WERI-Rb-1 (cell line): ENCODE data around the gene BTF3.
"Not testable (repeated sequence)": the region's sequence is repeated elsewhere in the genome, so short reads cannot be mapped to it uniquely, and the experiment has no call there.

Experiments
- DNase-seq: peaks from one replicate; pipeline ENCODE4 v3.0.0-alpha.2; 2020
- H3K27ac ChIP-seq: fragments of 250-450 bp; sonication (Bioruptor Pico); 2 replicates; pipeline ENCODE4 v1.5.1; 2020; ENCODE audit warnings: mild to moderate bottlenecking, moderate library complexity
- H3K27me3 ChIP-seq: fragments of 250-450 bp; sonication (Bioruptor Pico); 2 replicates; pipeline ENCODE4 v1.5.1; 2021; ENCODE audit warnings: mild to moderate bottlenecking, low read depth, moderate library complexity; ENCODE audit not compliant: insufficient read depth, severe bottlenecking
- H3K36me3 ChIP-seq: fragments of 250-450 bp; sonication (Bioruptor Pico); 2 replicates; pipeline ENCODE4 v1.5.1; 2020; ENCODE audit warnings: mild to moderate bottlenecking, moderate library complexity
- H3K4me3 ChIP-seq: 2 replicates; pipeline ENCODE4 v1.5.1; 2011; ENCODE audit warnings: low read depth, mild to moderate bottlenecking, control low read depth, low read length
- H3K9me3 ChIP-seq: fragments of 250-450 bp; sonication (Bioruptor Pico); 2 replicates; pipeline ENCODE4 v1.5.1; 2021; ENCODE audit warnings: mild to moderate bottlenecking, moderate library complexity; ENCODE audit not compliant: severe bottlenecking
- TF ChIP-seq, protein P1 (sequence below): IDR thresholded peaks from 2 replicates; pipeline ENCODE4 v1.5.1; 2011; ENCODE audit warnings: low read depth, mild to moderate bottlenecking, control low read depth, inconsistent platforms, low read length

BTF3 gene

DNA sequence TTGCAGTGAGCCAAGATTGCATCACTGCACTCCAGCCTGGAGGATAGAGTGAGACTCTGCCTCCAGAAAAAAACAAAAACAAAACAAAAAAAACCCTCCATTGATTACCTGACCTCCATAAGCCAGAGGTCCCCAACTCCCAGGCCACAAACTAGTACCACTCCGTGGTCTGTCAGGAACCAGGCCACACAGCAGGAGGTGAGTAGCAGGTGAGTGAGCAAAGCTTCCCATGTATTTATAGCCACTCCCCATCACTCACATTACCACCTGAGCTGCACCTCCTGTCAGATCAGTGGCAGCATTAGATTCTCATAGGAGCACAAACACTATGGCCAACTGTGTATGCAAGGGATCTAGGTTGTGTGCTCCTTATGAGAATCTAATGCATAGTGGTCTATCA is 13.7 kb upstream of the BTF3 start:
- DNase-seq, result no peak
- H3K27me3 ChIP-seq, result no peaks in the 10 kb centered on the region
- TF ChIP-seq, protein P1, sequence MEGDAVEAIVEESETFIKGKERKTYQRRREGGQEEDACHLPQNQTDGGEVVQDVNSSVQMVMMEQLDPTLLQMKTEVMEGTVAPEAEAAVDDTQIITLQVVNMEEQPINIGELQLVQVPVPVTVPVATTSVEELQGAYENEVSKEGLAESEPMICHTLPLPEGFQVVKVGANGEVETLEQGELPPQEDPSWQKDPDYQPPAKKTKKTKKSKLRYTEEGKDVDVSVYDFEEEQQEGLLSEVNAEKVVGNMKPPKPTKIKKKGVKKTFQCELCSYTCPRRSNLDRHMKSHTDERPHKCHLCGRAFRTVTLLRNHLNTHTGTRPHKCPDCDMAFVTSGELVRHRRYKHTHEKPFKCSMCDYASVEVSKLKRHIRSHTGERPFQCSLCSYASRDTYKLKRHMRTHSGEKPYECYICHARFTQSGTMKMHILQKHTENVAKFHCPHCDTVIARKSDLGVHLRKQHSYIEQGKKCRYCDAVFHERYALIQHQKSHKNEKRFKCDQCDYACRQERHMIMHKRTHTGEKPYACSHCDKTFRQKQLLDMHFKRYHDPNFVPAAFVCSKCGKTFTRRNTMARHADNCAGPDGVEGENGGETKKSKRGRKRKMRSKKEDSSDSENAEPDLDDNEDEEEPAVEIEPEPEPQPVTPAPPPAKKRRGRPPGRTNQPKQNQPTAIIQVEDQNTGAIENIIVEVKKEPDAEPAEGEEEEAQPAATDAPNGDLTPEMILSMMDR, result no peak
- no peaks in the 10 kb centered on the region for H3K36me3 ChIP-seq
- no peaks in the 10 kb centered on the region for H3K9me3 ChIP-seq
- H3K4me3 ChIP-seq, result no peak overlapping the region
- no peak overlapping the region for H3K27ac ChIP-seq

DNA sequence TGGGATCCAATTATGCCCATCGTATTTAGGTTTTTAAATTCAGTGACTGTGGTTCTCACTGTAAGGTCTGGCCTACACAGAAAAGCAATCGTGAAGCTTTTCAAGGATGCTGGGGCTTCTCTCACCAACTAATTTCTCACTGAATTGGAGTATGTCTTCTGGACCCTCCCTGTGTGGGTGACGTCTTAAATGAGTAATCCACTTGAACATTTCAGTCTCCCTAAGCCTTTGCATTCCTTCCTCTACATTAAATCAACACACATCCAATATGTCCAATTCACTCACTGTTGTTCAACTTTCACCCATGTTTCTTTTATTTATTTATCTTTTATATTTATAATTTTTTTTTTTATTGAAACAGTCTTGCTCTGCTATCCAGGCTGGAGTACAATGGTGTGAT is 12.5 kb upstream of the BTF3 start:
- Histone ChIP-seq H3K27me3 (no peaks in the 10 kb centered on the region), H3K36me3 (no peaks in the 10 kb centered on the region), H3K4me3 (no peak overlapping the region), H3K27ac (no peak overlapping the region), H3K9me3 (no peaks in the 10 kb centered on the region)
- TF ChIP-seq, protein P1, result no peak
- no peak for DNase-seq

DNA sequence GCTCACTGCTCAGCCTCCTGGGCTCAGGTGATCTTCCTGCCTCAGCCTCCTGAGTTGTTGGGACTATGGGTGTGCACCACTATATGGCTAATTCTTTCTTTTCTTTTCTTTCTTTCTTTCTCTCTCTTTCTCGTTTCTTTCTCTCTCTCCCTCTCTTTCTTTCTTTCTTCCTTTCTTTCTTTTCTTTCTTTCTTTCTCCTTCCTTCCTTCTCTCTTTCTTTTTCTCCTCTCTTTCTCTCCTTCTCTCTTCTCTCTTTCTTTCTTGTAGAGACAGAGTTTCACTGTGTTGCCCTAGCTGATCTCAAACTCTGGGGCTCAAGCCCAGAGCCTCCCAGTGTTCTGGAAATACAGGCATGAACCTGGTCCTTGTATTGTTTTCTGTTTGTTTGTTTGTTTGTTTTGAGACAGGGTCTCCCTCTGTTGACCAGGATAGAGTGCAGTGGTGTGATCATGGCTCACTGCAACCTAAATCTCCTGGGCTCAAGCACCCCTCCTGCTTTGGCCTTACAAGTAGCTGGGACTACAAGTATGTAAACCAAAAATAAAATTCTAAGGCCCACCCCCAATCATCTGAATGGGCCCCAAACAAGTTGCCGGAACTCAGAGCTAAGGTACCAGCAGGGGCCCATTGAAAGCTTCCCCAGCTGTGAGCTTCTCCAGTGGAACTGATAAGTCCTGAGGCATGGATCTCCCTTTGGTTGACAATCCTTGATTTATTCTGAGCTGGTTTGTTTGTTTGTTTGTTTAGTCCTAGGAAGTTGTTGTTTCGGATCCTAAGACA is 11.9 kb upstream of the BTF3 start:
- no peaks in the 10 kb centered on the region for H3K27me3 ChIP-seq
- H3K27ac ChIP-seq, result no peak overlapping the region
- TF ChIP-seq, protein P1, result no peak
- H3K4me3 ChIP-seq, result no peak overlapping the region
- no peaks in the 10 kb centered on the region for H3K9me3 ChIP-seq
- H3K36me3 ChIP-seq, result no peaks in the 10 kb centered on the region
- no peak for DNase-seq

DNA sequence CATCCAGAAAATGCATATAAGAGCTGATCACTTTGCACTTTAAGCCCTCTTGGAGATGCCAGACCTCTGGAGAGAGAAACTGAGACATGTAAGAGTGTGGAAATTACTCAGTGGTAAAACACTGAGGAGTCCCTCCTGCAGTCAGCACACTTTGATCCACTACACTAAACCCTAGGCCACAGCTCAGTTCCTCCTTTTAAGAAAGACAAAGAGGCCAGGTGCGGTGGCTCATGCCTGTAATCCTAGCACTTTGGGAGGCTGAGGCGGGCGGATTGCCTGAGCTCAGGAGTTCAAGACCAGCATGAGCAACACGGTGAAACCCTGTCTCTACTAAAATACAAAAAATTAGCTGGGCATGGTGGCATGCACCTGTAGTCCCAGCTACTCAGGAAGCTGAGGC is 11.0 kb upstream of the BTF3 start:
- not testable (repeated sequence) for H3K4me3 ChIP-seq, H3K27me3 ChIP-seq, H3K9me3 ChIP-seq, H3K36me3 ChIP-seq, H3K27ac ChIP-seq, DNase-seq

DNA sequence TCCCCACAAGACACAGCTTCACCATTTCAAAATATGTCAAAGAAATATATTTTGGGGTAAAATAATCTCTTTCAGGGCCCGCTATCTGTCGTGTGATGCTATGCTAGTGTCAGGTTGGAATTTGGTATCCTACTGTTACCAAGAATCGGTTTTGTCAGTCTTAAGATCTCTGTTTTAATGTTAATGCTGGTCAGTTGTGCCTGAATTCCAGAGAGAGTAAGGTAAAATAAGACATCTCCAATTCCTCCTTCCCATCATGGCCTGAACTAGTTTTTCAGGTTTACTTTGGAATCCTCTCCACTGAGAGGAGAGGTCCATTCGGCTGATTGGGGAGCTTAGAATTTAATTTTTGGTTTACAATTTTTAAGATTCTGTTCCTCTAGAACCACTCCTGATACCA is 10.4 kb upstream of the BTF3 start:
- TF ChIP-seq, protein P1, result no peak
- H3K36me3 ChIP-seq, result no peaks in the 10 kb centered on the region
- DNase-seq, result no peak
- no peaks in the 10 kb centered on the region for H3K27me3 ChIP-seq
- H3K9me3 ChIP-seq, result no peaks in the 10 kb centered on the region
- no peak overlapping the region for H3K4me3 ChIP-seq
- H3K27ac ChIP-seq, result no peak overlapping the region

DNA sequence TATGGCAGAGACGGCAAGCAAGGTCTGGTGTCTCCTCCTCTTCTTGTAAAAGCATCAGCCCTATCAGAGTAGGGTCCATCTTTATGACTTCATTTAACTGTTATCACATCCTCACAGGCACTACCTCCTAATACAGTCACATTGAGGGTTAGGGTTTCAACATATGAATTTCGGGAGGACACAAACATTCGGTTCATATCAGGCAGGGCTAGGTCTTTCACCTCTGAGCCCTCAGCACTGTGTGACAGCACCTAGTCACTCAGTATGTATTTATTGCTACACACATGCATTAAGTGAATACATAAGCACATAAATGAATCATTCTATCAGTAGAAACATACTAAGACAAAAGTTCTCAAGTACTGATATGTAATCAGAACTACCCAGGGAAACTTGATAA is 9.4 kb upstream of the BTF3 start:
- H3K4me3 ChIP-seq, result no peak overlapping the region
- no peaks in the 10 kb centered on the region for H3K36me3 ChIP-seq
- H3K9me3 ChIP-seq, result no peaks in the 10 kb centered on the region
- H3K27ac ChIP-seq, result no peak overlapping the region
- no peak for DNase-seq
- no peaks in the 10 kb centered on the region for H3K27me3 ChIP-seq
- TF ChIP-seq, protein P1, result no peak
